Measurements from ENCODE around the gene CFAP52. TPM values are rescaled to one million over a fixed set of nuclear protein-coding genes. Genes with fewer than 3 reads are reported as not detected.

Gene CFAP52
- total RNA-seq, 1 experiment from 2014 or later, result not detected

- no peaks in the 10 kb centered on the region for H3K27me3 ChIP-seq (ENCODE audit: insufficient read depth, low read length)
- Mint-ChIP-seq H3K4me3 (no peak overlapping the region), H3K9me3 (no peaks in the 10 kb centered on the region; a peak in 1 of 5 replicates), H3K36me3 (ENCODE audit: insufficient read depth in 1 of 3, low read depth in 3 of 3) (no peaks in the 10 kb centered on the region), H3K27me3 (ENCODE audit: low read depth) (peaks cover 8% of the 10 kb centered on the region), H3K27ac (no peak overlapping the region), H3K4me1 (no peaks in the 10 kb centered on the region)
- no peak overlapping the region for H4K5ac ChIP-seq (ENCODE audit: insufficient read length, low read depth, low read length)
- H3K14ac ChIP-seq (ENCODE audit: insufficient read depth, low read length), result no peak overlapping the region
- no peak overlapping the region for H3K56ac ChIP-seq (ENCODE audit: insufficient read length, low read depth, low read length)
- no peak overlapping the region for H4K8ac ChIP-seq (replicated peaks; ENCODE audit: insufficient read length, low read depth, low read length)
- no peaks in the 10 kb centered on the region for H3K79me1 ChIP-seq (ENCODE audit: insufficient read depth, low read depth, low read length, poor library complexity, severe bottlenecking)
- H3K18ac ChIP-seq (ENCODE audit: insufficient read length, low read depth, low read length), result no peak overlapping the region
- no peak overlapping the region for H3K27ac ChIP-seq (ENCODE audit: insufficient read length, low read depth, low read length)
- H2AFZ ChIP-seq (ENCODE audit: low read length), result no peak overlapping the region
- H3T11ph ChIP-seq (ENCODE audit: low read length), result no peak overlapping the region
- WGBS (ENCODE audit: extremely low coverage, insufficient read length, low lambda C conversion rate), result no CpG with 5 or more reads among the region's 2 CpGs
- H3K9ac ChIP-seq (ENCODE audit: extremely low read depth, insufficient read length, low read length), result no peak overlapping the region
- no peak overlapping the region for H2BK5ac ChIP-seq (ENCODE audit: insufficient read length, low read length)
- H2BK120ac ChIP-seq (ENCODE audit: low read depth, low read length, poor library complexity, severe bottlenecking), result no peak overlapping the region
- H3K4me2 ChIP-seq (ENCODE audit: insufficient read depth, insufficient read length, low read length), result no peak overlapping the region
- no peaks in the 10 kb centered on the region for H4K20me1 ChIP-seq (ENCODE audit: control insufficient read depth, insufficient read depth, insufficient read length)
- no peak overlapping the region for H3K23ac ChIP-seq (ENCODE audit: insufficient read length, low read depth, low read length)
- no peak overlapping the region for H4K91ac ChIP-seq (ENCODE audit: insufficient read length, low read depth, low read length)
- TF ChIP-seq CTCF (conservative IDR thresholded peaks at IDR 0.05), result no peak
- no peaks in the 10 kb centered on the region for H3K23me2 ChIP-seq (ENCODE audit: insufficient read length, low read depth, low read length, poor library complexity, severe bottlenecking)
- H3K4me1 ChIP-seq (ENCODE audit: insufficient read depth, low read length), result 0 out of 2 replicates have a peak, but pooled peaks cover 2% of the 10 kb centered on the region
- no peak for DNase-seq
- H3K4ac ChIP-seq (ENCODE audit: low read depth, low read length), result no peak overlapping the region
- no peaks in the 10 kb centered on the region for H3K9me3 ChIP-seq (ENCODE audit: control insufficient read depth, low read depth, low read length)
- H2BK20ac ChIP-seq (ENCODE audit: low read depth, low read length, poor library complexity, severe bottlenecking), result no peak overlapping the region
- no peak overlapping the region for H2BK15ac ChIP-seq (ENCODE audit: low read depth, low read length)
- no peak overlapping the region for H2BK12ac ChIP-seq (ENCODE audit: insufficient read length, low read depth, low read length)
- no peaks in the 10 kb centered on the region for H3K79me2 ChIP-seq (ENCODE audit: insufficient read depth, low read length)
- H2AK5ac ChIP-seq (ENCODE audit: insufficient read length, low read length), result no peak overlapping the region
These were observed 35.1 kb downstream of the CFAP52 start for GRCh38 chr17:9611557-9611956.

Data from H9 (cell line).